ENCODE measurements around the gene LRRC59. TPM values are rescaled to one million over a fixed set of nuclear protein-coding genes. Genes with fewer than 3 reads are reported as not detected.

Gene LRRC59
- total RNA-seq: 10 to 100 TPM; 19.6 to 50.9 (median 28.6) TPM
- polyA plus RNA-seq: 100 to 1,000 TPM in 1 of 2 donors, 10 to 100 TPM in 1; 13.7 to 150 TPM
- long read RNA-seq, donor 1, transcript LRRC59-201 (7 exons, 2,910 nt): major isoform, 10 of 20 reads
- long read RNA-seq, donor 1, partial matches to known transcripts: 10 of 20 reads
- long read RNA-seq, donor 1, other reads (novel, unspliced or antisense): 0 of 20 reads
- long read RNA-seq, donor 2, transcript LRRC59-201 (7 exons, 2,910 nt): major isoform, 68 of 75 reads
- long read RNA-seq, donor 2, partial matches to known transcripts: 2 of 75 reads
- long read RNA-seq, donor 2, other reads (novel, unspliced or antisense): 5 of 75 reads
- long read RNA-seq, donor 3, transcript LRRC59-201 (7 exons, 2,910 nt): major isoform, 45 of 62 reads
- long read RNA-seq, donor 3, partial matches to known transcripts: 16 of 62 reads
- long read RNA-seq, donor 3, other reads (novel, unspliced or antisense): 1 of 62 reads

DNA sequence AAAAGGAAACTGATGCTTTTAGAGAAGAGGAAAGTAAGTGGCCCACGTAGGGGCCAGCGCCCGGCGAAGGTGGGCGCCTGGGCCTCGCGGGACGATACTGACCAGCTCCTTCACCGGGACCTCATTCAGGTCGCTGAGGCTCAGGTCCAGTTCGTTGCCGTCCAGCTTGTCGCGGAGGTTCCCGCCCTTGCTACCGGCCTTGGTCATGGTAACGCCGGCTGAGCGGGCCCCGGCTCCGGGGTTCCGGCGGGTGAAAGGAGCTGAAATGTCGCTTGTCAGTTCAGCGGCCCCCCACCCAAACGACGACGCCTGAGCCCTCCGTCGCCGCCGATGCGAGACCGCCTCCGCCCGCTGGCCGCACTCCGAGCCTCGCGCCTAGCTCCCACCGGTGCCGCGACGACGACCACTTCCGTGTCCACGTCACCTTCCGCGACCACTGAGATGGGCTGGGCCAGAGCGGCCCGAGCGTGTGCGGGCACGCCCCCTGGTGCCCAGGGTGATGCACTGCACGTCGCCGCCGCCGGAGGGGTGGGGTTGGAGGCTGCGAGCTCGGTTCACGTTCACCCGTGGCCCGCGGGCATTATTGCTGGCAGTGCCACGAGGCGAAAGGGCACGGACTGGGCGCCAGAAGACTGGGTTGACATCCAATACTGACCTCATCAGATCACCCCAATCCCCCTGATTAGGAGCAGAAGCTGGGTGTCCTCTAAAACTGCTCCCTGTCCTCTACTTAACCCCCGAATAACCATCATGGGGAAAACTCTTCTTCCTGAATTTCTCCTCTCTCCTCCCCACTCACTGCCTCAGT, at the start of gene LRRC59:
Gene LRRC59 (minus strand): TSS at position 413 of the 808 bp plus-strand sequence. CDS start 206 bp downstream, at position 207.
- Histone ChIP-seq H3K27me3 (no peaks in the 10 kb centered on the region), H3K9me3 (no peaks in the 10 kb centered on the region), H3K36me3 (peaks cover 0 to 32% (median 25%) of the 10 kb centered on the region in 9 donors), H3K27ac (peak within 1 kb of the TSS in 11 of 12 donors; percentile 50 to 89 (median 81)), H3K4me1 (peaks cover 0 to 29% (median 20%) of the 10 kb centered on the region in 12 donors), H3K4me3 (peak within 1 kb of the TSS; percentile 71 to 99 (median 86))
- WGBS, 4 donors: 1 to 2% (median 1%) methylated on average over 25 to 70 of the region's 70 CpGs
- TF ChIP-seq POLR2A (IDR thresholded peaks at IDR 0.05): peak in 1 of 2 donors; percentile 77
- TF ChIP-seq, protein P1, sequence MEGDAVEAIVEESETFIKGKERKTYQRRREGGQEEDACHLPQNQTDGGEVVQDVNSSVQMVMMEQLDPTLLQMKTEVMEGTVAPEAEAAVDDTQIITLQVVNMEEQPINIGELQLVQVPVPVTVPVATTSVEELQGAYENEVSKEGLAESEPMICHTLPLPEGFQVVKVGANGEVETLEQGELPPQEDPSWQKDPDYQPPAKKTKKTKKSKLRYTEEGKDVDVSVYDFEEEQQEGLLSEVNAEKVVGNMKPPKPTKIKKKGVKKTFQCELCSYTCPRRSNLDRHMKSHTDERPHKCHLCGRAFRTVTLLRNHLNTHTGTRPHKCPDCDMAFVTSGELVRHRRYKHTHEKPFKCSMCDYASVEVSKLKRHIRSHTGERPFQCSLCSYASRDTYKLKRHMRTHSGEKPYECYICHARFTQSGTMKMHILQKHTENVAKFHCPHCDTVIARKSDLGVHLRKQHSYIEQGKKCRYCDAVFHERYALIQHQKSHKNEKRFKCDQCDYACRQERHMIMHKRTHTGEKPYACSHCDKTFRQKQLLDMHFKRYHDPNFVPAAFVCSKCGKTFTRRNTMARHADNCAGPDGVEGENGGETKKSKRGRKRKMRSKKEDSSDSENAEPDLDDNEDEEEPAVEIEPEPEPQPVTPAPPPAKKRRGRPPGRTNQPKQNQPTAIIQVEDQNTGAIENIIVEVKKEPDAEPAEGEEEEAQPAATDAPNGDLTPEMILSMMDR (IDR thresholded peaks at IDR 0.05): peak; percentile 94 to 100 (median 98)
- peak; percentile 87 to 96 (median 92) for DNase-seq
- intact Hi-C loops (cut with DNase I): loop anchor here in 1 of 10 donors (5.0 kb wide), 1 partner anchor 80 kb away; the partner anchor contains the start of gene RSAD1
- ATAC-seq: peak; percentile 92 to 98 (median 98)

DNA sequence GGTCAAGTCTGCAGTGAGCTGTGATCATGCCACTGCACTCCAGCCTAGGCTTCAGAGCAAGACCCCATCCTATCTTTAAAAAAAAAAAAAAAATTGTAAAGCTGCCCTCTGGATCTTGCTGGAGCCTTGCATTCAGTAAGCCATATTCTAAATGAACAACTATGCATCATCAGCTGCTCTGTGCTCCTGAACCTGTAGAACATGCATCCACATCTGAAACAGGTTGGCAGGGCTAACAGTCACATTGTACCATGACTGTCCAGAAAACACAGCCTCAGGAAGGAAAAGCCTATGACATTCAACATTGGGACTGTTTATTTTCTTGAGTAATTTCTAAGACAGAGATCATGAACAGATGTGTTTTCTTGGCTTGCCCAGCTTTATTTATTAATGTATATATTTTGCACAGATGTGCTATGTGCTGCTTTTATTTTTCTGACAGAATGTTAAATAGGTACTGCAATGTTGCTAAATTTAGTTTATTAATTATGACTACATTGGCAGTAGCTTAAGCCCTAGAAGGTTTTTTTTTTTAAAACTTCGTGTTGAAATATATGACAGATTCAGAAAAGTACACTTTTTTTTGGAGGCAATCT, 48.5 kb upstream of the LRRC59 start:
- TF ChIP-seq, protein P1 (IDR thresholded peaks at IDR 0.05): no peak
- TF ChIP-seq POLR2A (IDR thresholded peaks at IDR 0.05): no peak
- Histone ChIP-seq H3K27ac (no peak overlapping the region), H3K4me3 (no peak overlapping the region), H3K4me1 (peaks cover 0 to 22% (median 9%) of the 10 kb centered on the region in 12 donors), H3K36me3 (no peaks in the 10 kb centered on the region), H3K9me3 (no peaks in the 10 kb centered on the region), H3K27me3 (no peaks in the 10 kb centered on the region)
- no peak for ATAC-seq
- DNase-seq: no peak
- WGBS, 4 donors: 27 to 59% (median 52%) methylated on average over 1 of the region's 1 CpG
- intact Hi-C loops (cut with DNase I): no loop called here

DNA sequence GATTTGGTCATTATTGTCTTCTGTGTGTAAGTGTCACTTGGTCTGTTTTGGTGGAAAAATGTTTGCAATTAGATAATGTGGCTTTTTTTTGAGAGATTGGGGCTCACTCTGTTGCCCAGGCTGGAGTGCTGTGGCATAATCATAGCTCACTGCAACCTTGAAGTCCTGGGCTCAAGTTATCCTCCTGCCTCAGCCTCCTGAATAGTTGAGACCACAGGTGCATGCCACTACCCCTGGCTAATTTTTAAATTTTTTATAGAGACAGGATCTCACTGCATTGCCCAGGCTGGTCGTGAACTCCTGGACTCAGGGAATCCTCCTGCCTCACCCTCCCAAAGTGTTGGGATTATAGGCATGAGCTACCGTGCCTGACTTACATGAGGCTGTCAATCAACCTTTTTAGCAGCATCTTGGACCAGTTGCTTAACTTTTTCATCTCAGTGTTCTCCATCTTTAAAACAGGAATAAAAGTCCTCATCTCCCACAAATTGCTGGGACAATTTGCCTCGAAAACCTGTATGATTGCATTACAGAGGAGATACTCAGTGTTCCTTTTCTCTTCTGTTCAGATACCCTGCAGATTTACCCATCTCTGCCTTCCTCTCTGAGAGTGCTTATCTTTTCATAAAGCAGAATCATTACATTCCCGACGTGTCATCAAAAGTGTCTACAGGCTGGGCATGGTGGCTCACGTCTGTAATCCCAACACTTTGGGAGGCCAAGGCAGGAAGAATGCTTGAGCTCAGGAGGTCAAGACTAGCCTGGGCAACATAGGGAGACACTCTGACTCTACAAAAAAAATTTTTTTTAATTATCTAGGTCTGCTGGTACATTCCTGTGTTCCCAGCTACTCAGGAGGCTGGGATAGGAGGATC, 47.8 kb upstream of the LRRC59 start:
- H3K27ac ChIP-seq: no peak overlapping the region
- WGBS, 4 donors: 84 to 90% (median 89%) methylated on average over 6 of the region's 6 CpGs
- no peaks in the 10 kb centered on the region for H3K9me3 ChIP-seq
- H3K36me3 ChIP-seq: no peaks in the 10 kb centered on the region
- peaks cover 0 to 22% (median 9%) of the 10 kb centered on the region in 12 donors for H3K4me1 ChIP-seq
- H3K27me3 ChIP-seq: no peaks in the 10 kb centered on the region
- no peak overlapping the region for H3K4me3 ChIP-seq
- intact Hi-C loops (cut with DNase I): no loop called here
- TF ChIP-seq POLR2A (IDR thresholded peaks at IDR 0.05): no peak
- TF ChIP-seq, protein P1 (IDR thresholded peaks at IDR 0.05): no peak
- no peak for DNase-seq
- no peak for ATAC-seq
